SIG-M5 (cell line): ENCODE data around the gene ANTXR1.

Experiments
- DNase-seq: peaks from one replicate; lab custom pipeline; 2025; lab: John Stamatoyannopoulos, UW

The ANTXR1 gene

GRCh38 chr2:69073928-69074570 is 61.1 kb downstream of the ANTXR1 start:
- DNase-seq: no peak

GRCh38 chr2:69074918-69075317 is 61.9 kb downstream of the ANTXR1 start:
- no peak for DNase-seq

DNA sequence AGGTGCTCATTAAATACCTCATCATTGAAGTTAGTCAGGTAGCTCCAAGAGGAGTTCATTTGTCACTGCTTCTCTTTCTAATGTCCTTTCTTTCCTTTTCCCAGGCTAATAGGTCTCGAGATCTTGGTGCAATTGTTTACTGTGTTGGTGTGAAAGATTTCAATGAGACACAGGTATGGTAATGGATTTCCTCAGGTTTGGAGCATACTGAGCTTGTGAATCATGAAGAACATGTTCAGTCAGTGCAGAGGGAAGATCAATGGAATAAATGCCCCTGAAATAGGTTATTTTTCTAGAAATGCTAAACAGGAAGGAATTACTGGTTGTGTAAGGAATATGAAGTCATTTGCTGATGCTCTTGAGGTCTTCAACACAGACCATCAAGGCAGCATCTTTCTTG is 62.5 kb downstream of the ANTXR1 start:
- DNase-seq: no peak

GRCh38 chr2:69076601-69077000 is 63.6 kb downstream of the ANTXR1 start:
- no peak for DNase-seq

DNA sequence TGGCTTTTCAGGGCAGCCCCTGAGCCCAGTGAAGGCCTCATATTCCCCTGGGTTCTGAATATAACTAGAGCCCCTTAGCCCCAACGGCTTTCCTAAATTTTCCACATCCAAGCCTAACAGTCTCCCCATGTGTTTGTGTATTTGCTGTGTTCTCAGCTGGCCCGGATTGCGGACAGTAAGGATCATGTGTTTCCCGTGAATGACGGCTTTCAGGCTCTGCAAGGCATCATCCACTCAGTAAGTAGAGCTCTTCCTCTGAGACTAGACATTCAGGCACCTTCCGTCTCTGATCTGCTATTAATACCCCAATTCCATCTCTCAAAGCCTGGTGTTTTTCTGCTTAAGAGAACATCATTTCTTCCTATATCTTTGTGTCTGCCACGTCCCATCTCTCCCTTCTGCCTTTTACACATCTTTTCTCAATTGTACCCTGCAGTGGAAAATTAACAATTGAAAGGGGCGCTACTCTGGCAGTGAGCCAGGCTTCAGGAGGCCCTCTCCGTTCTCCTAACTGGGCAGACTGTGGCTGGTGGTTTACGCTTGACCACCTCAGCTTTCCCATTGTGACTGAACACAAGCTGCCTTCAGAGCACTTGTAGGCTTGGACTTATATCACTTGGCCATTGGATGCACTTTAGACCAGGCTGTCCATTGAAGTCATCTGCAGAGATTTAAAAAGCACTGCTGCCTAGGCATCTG is 64.4 kb downstream of the ANTXR1 start:
- no peak for DNase-seq

- DNase-seq: no peak
These were observed 67.1 kb downstream of the ANTXR1 start for GRCh38 chr2:69080071-69080470.

DNA sequence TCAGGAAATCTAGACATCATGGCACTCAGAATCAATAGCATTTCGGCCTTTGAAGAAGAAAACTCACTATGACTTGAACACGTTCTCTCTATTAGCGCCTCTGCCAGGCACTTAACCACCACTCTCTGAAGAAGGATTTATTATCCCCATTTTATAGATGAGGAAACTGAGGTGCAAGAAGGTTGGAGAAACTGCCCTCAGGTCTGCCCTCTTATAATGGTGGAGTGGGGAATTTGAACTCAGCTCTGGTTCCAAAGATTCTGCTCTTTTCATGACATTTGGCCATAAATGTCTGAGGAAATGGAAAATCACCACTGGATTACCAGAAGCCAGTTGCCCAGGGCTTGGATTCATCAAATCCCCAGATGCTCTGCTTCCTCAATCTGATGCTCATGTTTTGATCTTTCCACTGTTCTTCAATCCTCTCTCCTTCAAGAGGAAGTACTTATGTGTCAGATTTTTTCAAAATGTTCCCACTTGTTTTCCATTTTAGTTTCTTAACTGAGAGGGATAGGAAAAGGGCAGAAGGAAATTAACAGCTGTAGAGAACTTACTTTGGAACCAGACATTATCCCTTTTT is 68.1 kb downstream of the ANTXR1 start:
- no peak for DNase-seq

- no peak for DNase-seq
These were observed 68.8 kb downstream of the ANTXR1 start for GRCh38 chr2:69081757-69082156.

DNA sequence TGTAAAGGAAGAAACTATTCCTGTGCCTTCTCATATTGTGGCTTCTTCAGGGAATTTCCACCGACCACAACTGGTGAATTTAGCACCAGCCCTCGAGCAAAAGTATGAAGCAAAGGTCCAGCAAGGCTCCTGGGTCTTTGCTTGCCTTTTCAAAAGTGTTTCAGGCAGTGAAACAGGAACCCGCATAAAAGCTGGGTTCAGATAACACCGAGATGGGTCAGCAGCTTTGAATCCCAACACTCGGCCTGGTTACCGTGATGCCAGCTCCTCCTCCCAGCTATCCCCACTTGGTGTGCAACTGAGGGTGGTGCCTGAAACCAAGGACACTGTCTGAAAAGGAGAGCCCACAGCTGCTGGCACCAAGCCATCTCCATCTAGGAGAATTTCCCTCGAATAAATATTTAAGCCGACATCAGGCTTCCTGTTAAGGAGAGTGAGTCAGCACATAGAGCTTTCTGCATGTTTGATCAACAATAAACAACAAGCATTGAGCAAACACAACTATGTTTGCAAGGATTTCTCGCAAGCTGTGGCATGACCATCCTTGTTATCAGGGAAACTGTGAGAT is 69.5 kb downstream of the ANTXR1 start:
- DNase-seq: no peak

DNA sequence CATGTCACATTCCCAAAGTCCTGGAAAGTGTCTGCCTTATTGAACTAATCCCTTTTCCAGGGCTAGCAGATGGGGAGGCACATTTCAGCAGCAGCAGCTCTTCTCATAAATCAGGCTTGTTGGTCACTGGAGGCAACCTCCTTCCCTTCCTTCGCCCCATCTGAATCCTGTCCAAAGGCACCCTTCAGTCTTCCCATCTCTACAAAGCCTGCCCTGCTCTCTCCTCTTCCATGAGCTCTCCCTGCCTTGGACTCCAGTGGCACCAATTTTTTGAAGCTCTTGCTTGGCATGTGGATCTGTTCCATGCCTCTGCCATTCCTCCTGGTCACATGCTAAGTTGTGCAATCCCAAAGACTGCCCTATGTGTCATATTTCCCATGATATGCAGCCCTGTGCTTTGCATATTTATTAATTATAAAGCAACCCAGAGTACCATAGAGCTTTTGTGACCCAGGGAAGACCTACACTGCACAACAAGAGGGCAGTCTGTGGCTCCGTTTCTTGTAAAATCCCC is 70.3 kb downstream of the ANTXR1 start:
- no peak for DNase-seq

GRCh38 chr2:69084492-69084891 is 71.5 kb downstream of the ANTXR1 start:
- DNase-seq: no peak

GRCh38 chr2:69086466-69086865 is 73.5 kb downstream of the ANTXR1 start:
- DNase-seq: no peak

GRCh38 chr2:69087211-69087911 is 74.4 kb downstream of the ANTXR1 start:
- DNase-seq: no peak

GRCh38 chr2:69087912-69088240 is 74.9 kb downstream of the ANTXR1 start:
- DNase-seq: no peak

GRCh38 chr2:69088466-69088865 is 75.5 kb downstream of the ANTXR1 start:
- DNase-seq: no peak

GRCh38 chr2:69089266-69089665 is 76.3 kb downstream of the ANTXR1 start:
- DNase-seq: no peak

GRCh38 chr2:69089998-69090397 is 77.0 kb downstream of the ANTXR1 start:
- no peak for DNase-seq

DNA sequence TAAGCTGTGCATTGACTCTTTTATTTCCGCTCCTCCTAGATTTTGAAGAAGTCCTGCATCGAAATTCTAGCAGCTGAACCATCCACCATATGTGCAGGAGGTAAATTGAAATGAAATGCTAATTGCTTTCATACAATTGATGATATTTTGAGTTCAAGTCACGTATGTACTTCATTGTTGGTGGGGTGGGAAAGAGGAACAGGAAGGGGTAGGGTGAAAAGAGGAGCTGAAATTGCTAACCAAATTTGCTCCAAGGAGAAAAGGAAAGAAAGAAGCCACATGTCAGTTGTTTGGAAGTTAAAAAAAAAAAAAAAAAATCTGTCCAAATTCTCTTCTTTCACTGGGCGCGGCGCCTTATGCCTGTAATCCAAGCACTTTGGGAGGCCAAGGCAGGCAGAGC is 77.8 kb downstream of the ANTXR1 start:
- no peak for DNase-seq

GRCh38 chr2:69092857-69093256 is 79.9 kb downstream of the ANTXR1 start:
- DNase-seq: no peak

GRCh38 chr2:69095305-69095704 is 82.3 kb downstream of the ANTXR1 start:
- no peak for DNase-seq

- no peak for DNase-seq
These were observed 83.5 kb downstream of the ANTXR1 start for GRCh38 chr2:69096326-69097095.

- no peak for DNase-seq
These were observed 84.2 kb downstream of the ANTXR1 start for GRCh38 chr2:69097148-69097610.
